ENCODE measurements around the gene KRT17.
"Not testable (repeated sequence)": the region's sequence is repeated elsewhere in the genome, so short reads cannot be mapped to it uniquely, and the experiment has no call there.

GRCh38 chr17:41626028-41626913 lies 1.9 kb upstream of the KRT17 start:
- not testable (repeated sequence) for TF ChIP-seq CTCF (IDR thresholded peaks at IDR 0.05); POLR2AphosphoS5 (IDR thresholded peaks at IDR 0.05; ENCODE audit: low read depth, low read length); TCF7L2 (IDR thresholded peaks at IDR 0.05; ENCODE audit: low read depth, low read length); REST (IDR thresholded peaks at IDR 0.05; ENCODE audit: insufficient read depth in 1 of 2, low read depth in 2 of 2, low read length in 1 of 2)

All from Panc1 (cell line).